H1 (cell line): ENCODE results near the gene CAMTA1. TPM values are rescaled to one million over a fixed set of nuclear protein-coding genes. Genes with fewer than 3 reads are reported as not detected.

Experiments used
- RXRA ChIP-seq: IDR thresholded peaks from 2 replicates; pipeline ENCODE4 v1.6.1; 2011; ENCODE audit warnings: low read depth, mild to moderate bottlenecking, low read length, moderate library complexity; ENCODE audit not compliant: insufficient read depth
- polyA plus RNA-seq, 7 experiments: library from polyadenylated mRNA; depleted of rRNA in 3 of 7; stranded (reverse) in 5 of 7; unstranded in 2 of 7; fragments of >200 nt in 5 of 7; fragments of 200-250 nt in 2 of 7; gene quantifications; 1 replicate in 5 of 7; 2 replicates in 1 of 7; 4 replicates in 1 of 7; pipeline versions ENCODE4 v1.2.1 to v1.2.3, GENCODE V29; 2011 to 2013; ENCODE audit warnings: missing spikeins in 2 of 7, mixed read lengths in 2 of 7
- total RNA-seq: library from RNA; stranded (reverse); fragmentation: NEBNext Ultra II Directional; extraction: Animal tissue kit (Norgen Biotek cat#: 25700); gene quantifications from 2 replicates; pipeline ENCODE4 v1.2.1, GENCODE V29; 2021

Gene CAMTA1
- total and polyA plus RNA-seq, 2 of the 8 experiments (the other 6 are each of a cell fraction or from before 2014, with no cell fraction given) = 65.0 to 119 TPM

DNA sequence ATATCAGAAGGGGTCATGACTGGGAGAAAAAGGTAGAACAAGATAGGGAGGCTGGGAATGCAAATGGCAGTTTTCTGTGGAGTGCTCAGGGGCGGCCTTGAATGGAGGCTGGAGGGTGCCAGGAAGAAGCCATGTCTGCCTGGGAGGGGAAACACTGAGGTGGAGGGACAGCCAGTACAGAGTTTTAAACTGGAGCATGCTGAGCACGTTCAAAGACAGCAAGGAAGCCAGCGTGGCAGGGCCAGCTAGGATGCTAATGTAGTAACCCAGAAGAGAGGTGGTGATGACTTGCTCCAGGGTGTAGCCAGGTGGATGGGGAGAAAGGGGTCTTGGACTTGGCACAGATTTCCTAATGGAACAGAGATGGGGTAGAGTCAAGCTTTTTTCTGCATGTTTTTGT lies 540.0 kb downstream of the CAMTA1 start (continued):
- TF ChIP-seq RXRA = no peak
